MCF 10A (cell line): ENCODE results near the gene PIGO. TPM values are rescaled to one million over a fixed set of nuclear protein-coding genes. Genes with fewer than 3 reads are reported as not detected.

Experiments
- BruUV-seq: library from RNA; stranded (reverse); fragments of 400-500 nt; replicated peaks from 2 replicates; lab custom pipeline; 2021; lab: Mats Ljungman, UMichigan
- CTCF ChIA-PET: fragments of 300-600 bp; sonication (Branson Sonifier 250); formaldehyde crosslinking; extraction: SDS; loops from one replicate; lab custom pipeline; 2021; ENCODE audit warnings: antibody characterized with exemption, inconsistent platforms; lab: Yijun Ruan, JAX
- POLR2A ChIA-PET: fragments of 300-600, 350-650 bp; sonication (Branson Sonifier 250); formaldehyde crosslinking; extraction: SDS; loops from one replicate; lab custom pipeline; 2020; ENCODE audit warnings: antibody characterized with exemption, inconsistent platforms; lab: Yijun Ruan, JAX
- DNase-seq: peaks from one replicate; pipeline ENCODE4 v3.0.0-alpha.2; 2018; ENCODE audit not compliant: unreplicated experiment
- H3K27ac Mint-ChIP-seq: one replicate; pipeline ENCODE4 v1.8.0; 2022; ENCODE audit warnings: mild to moderate bottlenecking, low read depth, mixed read lengths; ENCODE audit not compliant: unreplicated experiment
- H3K27me3 Mint-ChIP-seq: one replicate; pipeline ENCODE4 v1.8.0; 2022; ENCODE audit warnings: mixed read lengths; ENCODE audit not compliant: insufficient read depth, unreplicated experiment
- H3K36me3 Mint-ChIP-seq: one replicate; pipeline ENCODE4 v1.8.0; 2022; ENCODE audit warnings: mild to moderate bottlenecking, moderate library complexity, mixed read lengths; ENCODE audit not compliant: insufficient read depth, unreplicated experiment
- H3K4me1 Mint-ChIP-seq: one replicate; pipeline ENCODE4 v1.8.0; 2022; ENCODE audit warnings: mixed read lengths; ENCODE audit not compliant: insufficient read depth, unreplicated experiment
- H3K4me3 Mint-ChIP-seq: one replicate; pipeline ENCODE4 v1.8.0; 2022; ENCODE audit warnings: mild to moderate bottlenecking, moderate library complexity, mixed read lengths; ENCODE audit not compliant: unreplicated experiment
- H3K9me3 Mint-ChIP-seq: one replicate; pipeline ENCODE4 v1.8.0; 2022; ENCODE audit warnings: mixed read lengths; ENCODE audit not compliant: unreplicated experiment
- intact Hi-C: fragments of 100-400 bp; cut with micrococcal nuclease; formaldehyde crosslinking; loops from 2 replicates; pipeline ENCODE4 v1.14.1; 2022
- total RNA-seq: library from RNA; stranded (reverse); gene quantifications from 2 replicates; pipeline ENCODE4 v1.2.3, GENCODE V29; 2022
- TF ChIP-seq, protein P1 (sequence below): fragments of 200-600 bp; IDR thresholded peaks from one replicate; pipeline ENCODE4 v1.8.0; 2022; ENCODE audit warnings: antibody characterized with exemption, mild to moderate bottlenecking; ENCODE audit not compliant: unreplicated experiment

Gene PIGO
- total RNA-seq, 1 experiment from 2014 or later, result 39.2 TPM

DNA sequence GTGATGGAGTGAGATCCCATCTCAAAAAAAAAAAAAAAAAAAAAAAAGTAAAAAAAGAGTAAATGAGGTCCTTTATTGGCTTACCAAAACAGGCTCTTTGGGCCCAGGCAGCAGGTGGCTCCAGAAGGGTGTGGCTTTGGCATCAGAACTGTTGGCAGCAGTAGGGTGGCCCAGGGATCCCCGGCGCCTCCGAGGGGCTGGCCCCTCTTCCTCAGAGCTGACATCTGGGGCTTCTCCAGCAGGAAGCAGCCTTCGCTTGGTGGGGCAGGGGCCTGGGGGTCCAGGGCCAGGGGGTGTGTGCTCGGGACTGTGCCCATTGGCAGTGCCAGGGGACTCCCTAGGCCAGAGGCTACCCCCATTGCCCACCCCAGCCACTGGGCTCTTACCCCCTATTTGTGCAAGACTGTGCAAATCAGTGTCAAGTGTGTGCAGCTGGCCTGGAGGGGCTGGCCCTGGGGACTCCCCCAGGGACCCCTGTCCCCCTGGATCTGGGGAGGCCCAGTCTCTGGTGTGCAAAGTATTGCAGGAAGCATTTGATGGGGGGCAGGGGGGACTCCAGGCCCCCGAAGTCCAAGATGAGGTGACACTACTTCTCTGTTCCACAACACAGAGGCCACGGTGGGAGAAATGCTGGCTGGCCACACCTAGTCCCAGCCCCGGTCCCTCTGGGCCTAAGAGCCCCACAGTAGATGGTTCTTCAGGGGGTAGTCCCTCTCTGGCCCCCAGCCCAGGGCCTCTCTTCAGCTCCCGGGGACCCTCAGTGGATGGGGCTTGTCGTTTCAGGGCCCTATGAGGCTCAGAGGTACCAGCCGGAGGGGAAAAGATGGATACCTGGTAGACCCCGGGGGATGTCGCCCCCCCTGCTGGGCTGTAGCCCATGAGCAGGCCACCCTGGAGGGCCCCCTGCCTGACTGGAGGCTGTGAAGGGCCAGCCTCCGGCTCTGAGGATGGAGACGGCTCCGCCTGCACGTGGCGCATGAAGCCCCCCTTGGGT lies 11.2 kb upstream of the PIGO start:
- no peaks in the 10 kb centered on the region for H3K9me3 Mint-ChIP-seq
- BruUV-seq, result no TSS peak
- no peak for DNase-seq
- H3K4me3 Mint-ChIP-seq, result no peak overlapping the region
- CTCF ChIA-PET, result interaction anchor here (0.6 to 3.6 kb wide), 4 partner anchors 10 to 438 kb away, joined by 3 to 21 read pairs (median 6); partner anchors contain the start of gene PIGO
- TF ChIP-seq, protein P1, sequence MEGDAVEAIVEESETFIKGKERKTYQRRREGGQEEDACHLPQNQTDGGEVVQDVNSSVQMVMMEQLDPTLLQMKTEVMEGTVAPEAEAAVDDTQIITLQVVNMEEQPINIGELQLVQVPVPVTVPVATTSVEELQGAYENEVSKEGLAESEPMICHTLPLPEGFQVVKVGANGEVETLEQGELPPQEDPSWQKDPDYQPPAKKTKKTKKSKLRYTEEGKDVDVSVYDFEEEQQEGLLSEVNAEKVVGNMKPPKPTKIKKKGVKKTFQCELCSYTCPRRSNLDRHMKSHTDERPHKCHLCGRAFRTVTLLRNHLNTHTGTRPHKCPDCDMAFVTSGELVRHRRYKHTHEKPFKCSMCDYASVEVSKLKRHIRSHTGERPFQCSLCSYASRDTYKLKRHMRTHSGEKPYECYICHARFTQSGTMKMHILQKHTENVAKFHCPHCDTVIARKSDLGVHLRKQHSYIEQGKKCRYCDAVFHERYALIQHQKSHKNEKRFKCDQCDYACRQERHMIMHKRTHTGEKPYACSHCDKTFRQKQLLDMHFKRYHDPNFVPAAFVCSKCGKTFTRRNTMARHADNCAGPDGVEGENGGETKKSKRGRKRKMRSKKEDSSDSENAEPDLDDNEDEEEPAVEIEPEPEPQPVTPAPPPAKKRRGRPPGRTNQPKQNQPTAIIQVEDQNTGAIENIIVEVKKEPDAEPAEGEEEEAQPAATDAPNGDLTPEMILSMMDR, result no peak
- H3K27me3 Mint-ChIP-seq, result no peaks in the 10 kb centered on the region
- intact Hi-C loops, result no loop called here
- H3K4me1 Mint-ChIP-seq, result peaks cover 40% of the 10 kb centered on the region
- peaks cover 53% of the 10 kb centered on the region for H3K36me3 Mint-ChIP-seq
- no peak overlapping the region for H3K27ac Mint-ChIP-seq
- POLR2A ChIA-PET, result no interaction called here

DNA sequence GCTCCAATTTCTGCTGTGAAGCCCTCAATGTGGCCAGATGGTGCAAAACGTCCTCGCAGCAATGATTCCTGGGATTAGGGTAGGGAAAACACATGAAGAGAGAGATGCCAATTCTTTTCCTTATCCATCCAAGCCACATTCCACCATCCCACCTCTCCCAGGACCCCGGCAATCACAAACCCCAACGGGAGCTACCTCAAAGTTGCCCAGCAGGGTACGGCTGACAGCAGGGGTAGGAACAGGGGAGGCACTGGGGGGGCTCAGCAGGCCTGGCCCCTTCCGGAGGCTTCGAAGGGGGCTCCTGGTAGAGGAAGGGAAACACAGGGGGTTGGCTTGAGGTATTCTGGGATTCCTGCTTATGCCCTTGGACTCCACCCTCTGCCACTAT lies 9.9 kb upstream of the PIGO start:
- BruUV-seq, result no TSS peak
- Mint-ChIP-seq H3K36me3 (peaks cover 53% of the 10 kb centered on the region), H3K27ac (peak overlapping the region; percentile 67), H3K9me3 (no peaks in the 10 kb centered on the region), H3K4me1 (peaks cover 35% of the 10 kb centered on the region), H3K27me3 (no peaks in the 10 kb centered on the region), H3K4me3 (no peak overlapping the region)
- CTCF ChIA-PET, result interaction anchor here (0.8 to 3.6 kb wide), 3 partner anchors 10 to 371 kb away, joined by 3 to 21 read pairs (median 5); partner anchors contain the start of gene PIGO
- POLR2A ChIA-PET, result interaction anchor here (1.2 to 8.0 kb wide), 2 partner anchors 7 to 10 kb away, joined by 3 to 97 read pairs; partner anchors contain the start of genes ATOSB and PIGO
- no peak for DNase-seq
- intact Hi-C loops, result no loop called here
- TF ChIP-seq, protein P1, result no peak

DNA sequence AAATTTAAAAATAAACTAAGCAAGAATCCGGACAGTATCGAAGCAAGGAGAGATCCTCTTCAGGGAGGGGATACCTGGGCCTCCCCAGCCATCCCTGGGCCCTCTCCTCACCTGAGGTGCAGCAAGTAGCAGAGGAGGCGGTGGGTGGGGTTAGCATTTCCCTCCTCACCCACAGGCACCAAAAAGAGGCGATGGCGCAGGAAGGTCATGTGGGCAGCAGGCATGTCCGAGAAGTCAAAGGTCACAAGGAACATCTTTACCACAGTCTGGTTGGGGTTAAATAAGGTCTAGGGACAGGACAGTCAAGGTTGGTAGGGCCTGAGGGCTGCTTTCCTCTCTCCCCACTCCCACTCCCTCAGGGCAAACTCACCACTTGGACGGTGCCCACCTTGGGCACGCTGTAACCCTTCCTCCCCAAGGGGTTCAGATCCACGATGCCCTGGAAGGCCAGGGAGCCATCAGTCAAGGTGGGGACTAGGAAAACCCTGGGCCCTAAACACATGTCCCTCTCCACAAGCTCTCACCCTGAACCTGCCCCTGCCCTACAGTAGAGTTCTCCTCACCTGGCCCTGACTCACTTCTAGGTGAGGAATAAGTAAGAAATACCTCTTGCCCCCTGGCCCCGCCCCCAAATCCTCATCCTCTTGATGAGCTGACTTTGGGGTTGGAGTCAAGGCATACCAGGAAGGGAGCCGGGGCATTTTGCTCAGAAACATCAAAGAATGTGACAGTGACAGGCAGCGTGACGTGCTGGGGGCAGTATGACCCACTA lies 9.4 kb upstream of the PIGO start:
- no peaks in the 10 kb centered on the region for H3K9me3 Mint-ChIP-seq
- CTCF ChIA-PET, result interaction anchor here (0.8 to 3.6 kb wide), 3 partner anchors 10 to 372 kb away, joined by 3 to 21 read pairs (median 5); partner anchors contain the start of gene PIGO
- H3K36me3 Mint-ChIP-seq, result peaks cover 58% of the 10 kb centered on the region

More for the DNA sequence above, 9.4 kb upstream of the PIGO start:
- POLR2A ChIA-PET, result interaction anchor here (1.2 to 8.0 kb wide), 3 partner anchors 8 to 34 kb away, joined by 3 to 97 read pairs (median 4); partner anchors contain the start of genes ATOSB, PIGO and VCP
- TF ChIP-seq, protein P1, result no peak
- H3K4me1 Mint-ChIP-seq, result peaks cover 34% of the 10 kb centered on the region
- BruUV-seq, result no TSS peak
- DNase-seq, result no peak
- H3K27me3 Mint-ChIP-seq, result no peaks in the 10 kb centered on the region
- peak overlapping the region; percentile 67 for H3K27ac Mint-ChIP-seq
- H3K4me3 Mint-ChIP-seq, result no peak overlapping the region
- intact Hi-C loops, result no loop called here
